Body of pancreas (tissue), 4 donors: ENCODE data around the gene CTNNBIP1.

Experiments used
- POLR2A ChIP-seq, 3 donors: fragments of 450-650 bp; IDR thresholded peaks; one replicate each; pipeline ENCODE4 v1.6.1; 2016; ENCODE audit warnings: antibody characterized with exemption in 3 of 3, mild to moderate bottlenecking in 2 of 3
- TF ChIP-seq, protein P1 (sequence below), 7 experiments: fragments of 450-650 bp in 4 of 7; fragments of 200-600 bp in 3 of 7; sonication (generic) in 3 of 7; IDR thresholded peaks; one replicate each; pipeline ENCODE4 v1.5.1; 2016 to 2019; ENCODE audit warnings: antibody characterized with exemption in 7 of 7

DNA sequence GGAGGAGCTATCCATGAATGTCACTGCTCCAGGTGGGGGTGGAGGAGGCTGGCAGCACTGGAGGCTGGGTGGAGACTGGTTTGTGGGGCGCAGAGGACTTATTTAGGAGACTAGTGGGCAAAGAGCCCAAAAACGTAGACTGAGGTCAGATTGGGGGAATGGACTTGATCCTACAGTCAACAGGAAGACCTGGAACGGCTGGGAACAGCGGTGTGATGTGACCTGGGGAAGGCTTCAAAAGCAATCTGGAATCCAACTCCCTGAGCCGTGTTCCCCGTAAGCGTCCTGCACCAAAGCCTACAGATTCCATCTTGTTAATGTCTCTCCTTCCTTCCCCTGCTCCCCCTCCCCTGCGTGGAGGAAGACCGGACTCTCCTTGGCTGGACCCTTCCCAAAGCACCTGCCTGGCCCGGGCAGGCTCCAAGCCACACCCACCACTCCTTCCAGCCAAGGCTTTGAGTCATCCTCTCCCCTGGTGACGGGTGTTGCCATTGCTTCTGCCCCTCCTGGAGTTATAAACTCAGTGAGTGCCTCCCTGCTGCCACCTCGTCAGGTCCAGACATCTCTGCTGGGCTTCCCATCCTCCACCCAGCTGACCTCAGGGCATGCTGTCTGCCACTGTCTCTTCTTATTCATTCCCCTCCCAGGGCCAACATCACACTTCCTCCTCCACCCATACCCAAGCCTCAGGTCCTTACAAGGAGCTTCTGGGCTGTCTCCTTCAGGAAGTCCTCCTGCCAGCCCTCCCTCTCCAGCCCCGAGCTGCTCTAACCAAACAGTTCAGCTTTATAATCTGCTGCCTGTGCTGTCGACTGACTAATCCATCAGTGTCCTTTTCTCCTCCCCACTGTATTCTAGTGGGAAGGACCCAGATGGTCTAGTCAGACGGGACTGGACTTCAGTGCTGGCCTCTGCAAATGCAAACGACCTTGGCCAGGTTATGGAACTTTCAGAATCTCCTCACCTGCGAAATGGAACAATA, 84.7 kb downstream of the CTNNBIP1 start:
- TF ChIP-seq, protein P1, sequence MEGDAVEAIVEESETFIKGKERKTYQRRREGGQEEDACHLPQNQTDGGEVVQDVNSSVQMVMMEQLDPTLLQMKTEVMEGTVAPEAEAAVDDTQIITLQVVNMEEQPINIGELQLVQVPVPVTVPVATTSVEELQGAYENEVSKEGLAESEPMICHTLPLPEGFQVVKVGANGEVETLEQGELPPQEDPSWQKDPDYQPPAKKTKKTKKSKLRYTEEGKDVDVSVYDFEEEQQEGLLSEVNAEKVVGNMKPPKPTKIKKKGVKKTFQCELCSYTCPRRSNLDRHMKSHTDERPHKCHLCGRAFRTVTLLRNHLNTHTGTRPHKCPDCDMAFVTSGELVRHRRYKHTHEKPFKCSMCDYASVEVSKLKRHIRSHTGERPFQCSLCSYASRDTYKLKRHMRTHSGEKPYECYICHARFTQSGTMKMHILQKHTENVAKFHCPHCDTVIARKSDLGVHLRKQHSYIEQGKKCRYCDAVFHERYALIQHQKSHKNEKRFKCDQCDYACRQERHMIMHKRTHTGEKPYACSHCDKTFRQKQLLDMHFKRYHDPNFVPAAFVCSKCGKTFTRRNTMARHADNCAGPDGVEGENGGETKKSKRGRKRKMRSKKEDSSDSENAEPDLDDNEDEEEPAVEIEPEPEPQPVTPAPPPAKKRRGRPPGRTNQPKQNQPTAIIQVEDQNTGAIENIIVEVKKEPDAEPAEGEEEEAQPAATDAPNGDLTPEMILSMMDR (IDR thresholded peaks at IDR 0.05), result peak in 3 of 7 experiments; percentile 21 to 34 (median 26)
- peak; percentile 11 to 64 (median 61) for TF ChIP-seq POLR2A (IDR thresholded peaks at IDR 0.05)
